ENCODE measurements around the gene CFAP99.
"Not testable (repeated sequence)": the region's sequence is repeated elsewhere in the genome, so short reads cannot be mapped to it uniquely, and the experiment has no call there.

CFAP99 gene

DNA sequence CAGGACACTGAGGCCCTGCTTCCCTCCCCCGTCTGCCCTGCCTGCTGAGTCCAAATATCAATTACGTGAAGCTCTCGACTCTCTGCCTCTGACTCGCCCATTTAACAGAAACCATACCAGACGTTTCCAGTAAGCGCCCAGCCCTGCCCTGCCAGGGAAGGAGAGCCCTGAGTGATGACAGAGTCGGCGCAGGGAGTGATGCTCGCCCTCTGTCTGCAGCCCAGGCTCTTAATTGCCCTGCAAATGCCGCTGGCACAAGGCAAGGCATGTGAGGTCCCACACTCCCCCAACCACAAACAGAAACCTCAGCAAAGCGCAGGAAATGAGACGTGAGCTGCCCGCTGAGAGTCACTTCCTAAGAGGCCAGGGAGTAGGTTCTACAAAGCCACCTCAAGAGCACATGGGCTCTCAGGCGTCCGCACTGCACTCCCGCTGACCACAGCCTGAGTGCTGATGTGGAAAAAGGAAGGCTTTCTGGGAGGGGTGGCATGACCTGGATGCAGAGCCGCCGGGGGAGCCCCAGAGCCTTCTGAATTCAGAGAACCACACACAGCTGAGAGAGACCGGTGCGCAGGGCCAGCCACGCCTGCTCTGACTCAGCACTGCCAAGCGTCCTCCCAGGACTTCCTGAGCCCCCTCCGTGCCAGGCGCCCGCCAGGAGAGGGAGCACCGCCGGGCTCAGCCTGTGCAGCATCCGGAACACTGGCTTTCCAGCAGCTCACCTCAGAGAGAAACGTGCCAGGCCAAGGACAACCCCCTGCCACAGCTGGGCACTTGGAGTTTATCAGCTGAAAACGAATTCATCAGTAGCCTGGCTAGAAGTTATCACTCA, 5.7 kb upstream of the CFAP99 start:
- DNase-seq: peak; percentile 96

- peak; percentile 30 for DNase-seq
Observed at GRCh38 chr4:2413821-2414610, 4.7 kb upstream of the CFAP99 start.

- DNase-seq: no peak
Observed at GRCh38 chr4:2415213-2415612, 3.5 kb upstream of the CFAP99 start.

- no peak for DNase-seq
Observed at GRCh38 chr4:2415881-2416563, 2.7 kb upstream of the CFAP99 start.

DNA sequence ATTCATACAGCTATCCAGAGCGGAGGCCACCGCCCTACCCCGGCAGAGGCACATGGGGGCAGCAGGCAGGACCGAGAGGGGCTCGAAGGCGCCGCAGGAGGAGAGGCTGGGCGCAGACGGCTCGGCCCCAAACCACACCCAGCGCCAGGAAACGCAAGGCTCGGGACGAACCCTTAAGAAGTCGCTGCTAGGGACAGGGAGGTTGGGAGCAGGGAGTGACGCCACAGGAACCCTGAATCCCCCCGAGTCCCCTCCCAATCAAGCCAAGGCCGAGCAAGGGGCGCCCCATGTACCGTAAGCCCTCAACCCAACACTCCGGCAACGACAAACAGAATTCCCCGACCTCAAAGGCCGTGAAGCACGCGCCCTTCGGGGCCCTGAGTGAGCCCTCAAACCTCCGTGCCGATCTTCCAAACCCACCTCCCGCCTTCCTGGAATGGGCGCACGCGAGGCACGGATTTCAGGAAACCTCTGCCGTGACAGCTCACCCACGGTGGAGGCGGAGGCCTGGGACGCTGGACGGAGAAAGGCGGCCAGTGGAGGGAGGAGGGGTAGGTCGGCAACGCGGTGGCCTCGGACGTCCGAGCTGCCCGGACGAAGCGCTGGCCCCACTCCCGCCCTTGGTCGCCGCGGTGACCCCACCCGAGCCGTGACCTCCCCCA, 2.1 kb upstream of the CFAP99 start:
- no peak for DNase-seq

DNA sequence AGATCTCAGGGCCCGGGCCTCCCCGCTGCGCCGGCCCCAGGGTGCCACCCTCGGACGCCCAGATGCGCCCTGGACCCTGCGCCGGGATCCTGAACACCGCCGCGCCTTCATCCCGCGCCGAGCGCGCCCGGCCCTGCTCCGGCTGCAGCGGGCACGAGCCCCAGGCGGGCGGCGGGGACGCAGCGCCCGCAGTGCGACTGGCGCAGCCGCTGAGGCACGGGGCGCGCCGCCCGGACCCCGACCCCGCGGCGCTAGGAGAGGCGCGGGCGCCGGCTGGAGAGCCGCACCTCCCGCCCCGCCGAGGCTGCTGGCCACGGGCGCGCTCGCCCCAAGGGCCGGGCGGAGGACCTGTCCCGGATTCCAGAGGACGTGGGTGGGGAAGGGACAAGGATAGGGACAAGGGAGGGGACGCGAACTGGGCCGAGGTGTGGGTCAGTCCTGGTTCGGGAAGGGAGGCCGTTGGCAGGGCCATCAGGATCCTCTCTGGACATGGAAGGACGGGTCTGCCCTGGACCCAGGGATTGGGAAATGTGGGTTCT, 1.5 kb upstream of the CFAP99 start:
- no peak for DNase-seq

- DNase-seq: no peak
Observed at GRCh38 chr4:2417765-2418649, 748 bp upstream of the CFAP99 start, which contains the start of gene ZFYVE28. Gene ZFYVE28 (minus strand): TSS chr4:2418645. CDS start chr4:2418323, 322 bp downstream.

DNA sequence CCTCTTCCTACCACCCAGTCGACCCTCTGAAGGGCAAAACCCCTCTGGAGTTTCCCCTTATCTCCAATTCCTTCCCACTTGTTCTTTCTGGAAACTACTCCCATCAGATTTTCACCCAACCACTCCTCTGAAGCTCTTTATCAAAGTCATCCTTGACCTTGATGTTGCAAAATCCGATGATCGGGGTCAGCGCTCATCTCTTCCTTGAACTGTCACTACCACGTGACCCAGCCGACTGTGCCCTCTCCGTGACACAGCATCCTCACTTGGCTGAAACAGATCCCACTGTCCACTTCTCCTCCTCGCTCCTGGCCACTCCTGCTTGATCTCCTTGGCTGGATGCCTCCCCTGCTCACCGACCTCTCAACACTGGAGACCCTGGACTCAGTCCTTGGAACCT, 1.1 kb downstream of the CFAP99 start:
- no peak for DNase-seq

DNA sequence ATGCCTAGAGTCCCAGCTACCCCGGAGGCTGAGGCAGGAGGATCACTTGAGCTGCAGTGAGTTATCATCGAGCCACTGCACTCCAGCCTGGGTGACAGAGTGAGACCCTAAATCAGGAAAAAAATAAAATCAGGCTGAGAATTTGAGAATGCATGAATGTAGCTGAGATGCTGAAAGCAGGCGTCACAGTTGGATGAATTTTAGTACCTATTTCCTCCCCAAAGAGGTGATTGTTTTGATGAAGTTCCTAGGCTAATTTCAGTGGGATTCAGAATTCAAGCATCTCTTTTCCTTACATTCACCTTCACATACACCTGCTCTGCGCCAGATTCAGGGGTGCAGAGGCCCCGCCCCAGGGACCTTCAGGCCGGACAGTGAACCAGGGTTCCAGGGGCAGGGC, 3.2 kb downstream of the CFAP99 start:
- DNase-seq: no peak

- no peak for DNase-seq
Observed at GRCh38 chr4:2423066-2423465, 4.3 kb downstream of the CFAP99 start.

- DNase-seq: no peak
Observed at GRCh38 chr4:2423695-2424094, 4.9 kb downstream of the CFAP99 start.

GRCh38 chr4:2424581-2424980, 5.8 kb downstream of the CFAP99 start:
- no peak for DNase-seq

DNA sequence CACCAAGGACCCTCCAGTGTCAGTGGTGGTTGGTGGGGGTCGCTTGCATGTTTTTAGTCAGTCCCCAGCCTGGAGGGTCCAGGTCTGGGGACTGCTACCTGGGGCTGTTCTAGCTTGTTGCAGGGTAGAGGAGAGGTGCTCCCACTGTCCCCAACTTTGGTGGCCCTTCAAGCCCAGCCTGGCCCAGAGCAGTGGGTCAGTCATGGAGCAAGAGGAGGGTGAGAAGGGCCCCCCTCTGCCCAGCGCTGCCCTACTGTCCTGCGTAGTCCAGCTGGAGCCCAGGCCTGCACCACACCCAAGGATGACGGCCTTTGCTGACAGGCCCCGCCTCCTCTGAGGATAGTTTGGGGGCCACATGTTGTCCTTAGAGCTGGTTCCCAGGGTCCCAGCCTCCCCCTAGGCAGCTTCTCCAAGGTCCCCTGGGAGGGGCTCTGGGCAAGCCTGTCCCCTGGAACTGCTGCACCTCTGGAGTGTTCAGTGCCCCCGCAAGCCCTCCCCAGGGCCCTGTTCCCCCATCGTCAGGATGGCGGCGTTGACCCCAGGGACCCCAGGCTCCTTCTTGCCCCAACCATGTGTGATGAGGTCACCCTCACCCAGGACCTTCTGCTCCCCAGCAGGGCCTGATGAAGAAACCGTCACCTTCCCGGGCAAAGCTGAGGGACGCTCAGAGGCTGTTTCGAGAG, 6.8 kb downstream of the CFAP99 start:
- DNase-seq: no peak

DNA sequence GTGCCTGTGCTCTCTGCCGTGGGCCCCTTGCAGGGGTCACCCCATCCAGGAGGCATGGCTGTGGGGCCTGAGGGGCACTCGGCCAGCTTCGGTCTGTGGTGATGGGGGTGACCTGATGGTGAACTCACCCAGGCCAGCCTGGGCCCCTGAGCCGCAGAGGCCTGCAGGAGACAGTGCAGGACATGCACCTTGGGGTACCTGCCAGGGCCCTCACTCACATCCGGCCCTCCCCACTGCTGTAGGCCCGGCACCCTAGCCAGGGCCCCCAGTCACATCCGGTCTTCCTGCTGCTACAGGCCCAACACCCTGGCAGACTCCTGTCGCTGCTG, 7.3 kb downstream of the CFAP99 start:
- no peak for DNase-seq

GRCh38 chr4:2426711-2427275, 8.0 kb downstream of the CFAP99 start:
- DNase-seq: no peak

DNA sequence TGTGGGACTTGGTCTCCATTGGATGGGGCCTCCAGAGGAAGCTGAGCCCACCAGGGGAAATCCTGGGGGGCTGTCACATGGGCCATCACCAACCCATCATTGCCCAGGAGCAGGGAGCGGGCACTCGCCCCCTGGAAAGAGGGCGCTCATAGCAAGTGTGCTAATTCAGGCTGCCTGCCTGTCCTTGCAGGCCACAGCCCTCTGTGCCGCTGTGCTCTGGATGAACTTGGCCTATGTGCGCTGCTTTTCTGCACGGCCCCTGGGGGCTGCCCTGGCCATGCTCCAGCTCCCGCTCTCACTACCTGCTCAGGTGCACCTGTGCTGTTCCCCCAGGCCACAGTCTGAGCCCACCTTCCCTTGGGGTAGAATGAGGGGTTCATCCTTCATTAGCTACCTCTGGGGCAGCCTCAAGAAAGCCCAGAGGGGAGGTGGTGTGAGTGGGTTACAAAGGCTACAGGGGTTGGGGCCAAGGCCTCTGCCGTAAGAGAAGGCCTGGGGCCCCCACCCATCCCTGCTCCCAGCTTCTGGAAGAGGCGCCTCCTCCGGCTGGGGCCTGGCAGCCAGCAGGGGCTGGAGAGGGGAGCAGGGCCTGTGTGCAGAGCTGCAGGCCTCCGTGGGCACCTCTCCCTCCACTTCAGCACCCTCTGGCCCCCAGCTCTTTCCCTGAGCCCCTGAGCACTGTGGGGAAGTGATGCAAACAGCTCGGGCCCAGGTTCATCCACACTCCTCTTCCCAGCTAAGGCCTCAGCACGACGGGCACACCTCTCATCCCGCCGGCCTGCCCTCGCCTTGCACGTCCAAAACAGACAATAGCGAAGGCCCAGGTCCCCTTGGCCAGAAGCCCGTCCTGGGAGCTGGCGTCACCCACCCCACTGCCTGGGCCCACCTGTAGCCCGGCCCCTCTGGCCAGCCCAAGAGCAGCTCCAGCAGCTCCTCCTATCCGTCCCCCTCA, 8.9 kb downstream of the CFAP99 start:
- DNase-seq: no peak

GRCh38 chr4:2428496-2429213, 9.9 kb downstream of the CFAP99 start:
- DNase-seq: no peak

- not testable (repeated sequence) for DNase-seq
Observed at GRCh38 chr4:2429945-2430757, 11.4 kb downstream of the CFAP99 start.
